GM19328 (cell line): ENCODE data around the gene ZNF648.
A peak's percentile ranks its signal among the peaks of the same experiment; 100 is the strongest.
"Not testable (repeated sequence)": the region's sequence is repeated elsewhere in the genome, so short reads cannot be mapped to it uniquely, and the experiment has no call there.

Source experiments
- ATAC-seq: cut with Tn5 transposase; IDR thresholded peaks from one replicate; pipeline ENCODE4 v1.9.1; 2021; ENCODE audit warnings: mild to moderate bottlenecking, moderate library complexity; ENCODE audit not compliant: unreplicated experiment

ZNF648 gene

GRCh38 chr1:182032251-182032650, 29.3 kb downstream of the ZNF648 start:
- no peak for ATAC-seq

- ATAC-seq = peak; percentile 96
These were observed 31.9 kb downstream of the ZNF648 start for GRCh38 chr1:182029379-182030331.

GRCh38 chr1:182029002-182029378, 32.5 kb downstream of the ZNF648 start:
- ATAC-seq = no peak

- ATAC-seq = no peak
These were observed 46.2 kb downstream of the ZNF648 start for GRCh38 chr1:182015360-182015759.

GRCh38 chr1:182010800-182011370, 50.6 kb downstream of the ZNF648 start:
- not testable (repeated sequence) for ATAC-seq

- ATAC-seq = not testable (repeated sequence)
These were observed 56.1 kb downstream of the ZNF648 start for GRCh38 chr1:182005398-182005797.

GRCh38 chr1:182004601-182005000, 56.9 kb downstream of the ZNF648 start:
- ATAC-seq = no peak
